GM18870 (cell line): Measurements from ENCODE around the gene CACNA1G.

ENCODE experiments used
- ATAC-seq: cut with Tn5 transposase; IDR thresholded peaks from one replicate; pipeline ENCODE4 v1.9.1; 2021; ENCODE audit warnings: moderate library complexity; ENCODE audit not compliant: unreplicated experiment

CACNA1G gene

DNA sequence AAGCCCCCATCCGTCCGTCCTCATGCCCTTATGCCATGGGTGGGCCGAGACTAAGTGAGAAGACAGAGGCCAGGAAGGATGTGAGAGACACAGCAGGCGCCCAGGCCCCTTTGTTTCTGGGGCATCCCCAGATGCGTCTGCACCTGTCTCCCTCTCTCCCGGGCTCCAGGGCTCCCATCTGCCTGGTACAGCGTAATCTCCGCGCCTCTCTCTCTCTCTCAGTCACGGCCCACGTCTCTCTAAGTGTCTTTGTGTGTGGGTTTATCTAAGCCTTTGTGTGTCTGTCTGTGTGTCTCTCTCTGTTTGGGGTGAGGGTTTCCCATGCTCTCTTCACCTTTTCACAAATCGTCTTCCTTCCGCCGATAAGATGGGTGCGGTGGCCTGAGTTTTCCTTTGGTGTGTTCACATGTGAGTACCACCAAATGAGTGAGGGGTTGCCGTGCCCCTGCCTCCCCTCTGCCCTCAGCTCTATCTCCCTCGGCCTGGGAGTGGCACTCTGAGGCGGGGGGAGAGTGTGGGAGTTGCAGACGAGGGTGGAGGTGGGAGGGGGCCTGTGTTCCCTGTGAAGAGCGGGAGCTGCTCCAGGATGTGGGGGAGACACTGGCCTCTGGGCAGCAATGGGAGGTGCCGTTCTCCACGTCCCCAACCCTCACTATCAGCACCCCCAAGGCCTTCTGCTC lies 48.3 kb downstream of the CACNA1G start:
- ATAC-seq = no peak

DNA sequence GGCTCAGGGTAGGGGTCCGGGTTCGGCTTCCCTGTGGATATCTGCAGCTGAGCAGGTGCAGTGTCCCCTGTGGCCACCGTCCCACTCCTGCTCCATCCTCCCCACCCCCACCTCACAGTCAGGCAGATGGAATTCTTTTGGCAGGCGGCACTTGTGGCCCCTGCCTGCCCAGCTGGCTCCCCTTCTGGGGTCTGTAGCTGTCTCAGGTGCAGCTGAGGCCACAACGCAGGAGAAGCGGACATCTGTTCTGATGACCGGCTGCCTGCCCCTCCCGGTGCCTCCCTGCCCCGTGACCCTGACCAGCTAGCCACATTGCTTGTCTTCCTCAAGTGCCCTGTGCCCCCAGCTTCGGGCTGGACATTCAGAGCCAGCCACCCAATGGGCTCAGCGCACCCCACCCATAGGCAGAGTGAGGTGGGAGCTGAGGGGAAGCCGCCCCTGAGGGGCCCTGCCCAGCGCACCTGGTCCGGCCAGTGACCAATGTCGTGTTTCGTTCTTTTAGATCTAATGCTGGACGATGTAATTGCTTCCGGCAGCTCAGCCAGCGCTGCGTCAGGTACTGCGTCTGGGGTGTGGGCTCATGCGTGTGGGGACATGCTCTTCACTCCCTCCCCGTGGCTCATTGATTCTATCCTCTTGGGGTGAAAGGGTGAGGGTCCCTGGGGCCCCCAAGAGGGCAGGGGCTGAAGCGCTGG lies 49.0 kb downstream of the CACNA1G start:
- no peak for ATAC-seq

DNA sequence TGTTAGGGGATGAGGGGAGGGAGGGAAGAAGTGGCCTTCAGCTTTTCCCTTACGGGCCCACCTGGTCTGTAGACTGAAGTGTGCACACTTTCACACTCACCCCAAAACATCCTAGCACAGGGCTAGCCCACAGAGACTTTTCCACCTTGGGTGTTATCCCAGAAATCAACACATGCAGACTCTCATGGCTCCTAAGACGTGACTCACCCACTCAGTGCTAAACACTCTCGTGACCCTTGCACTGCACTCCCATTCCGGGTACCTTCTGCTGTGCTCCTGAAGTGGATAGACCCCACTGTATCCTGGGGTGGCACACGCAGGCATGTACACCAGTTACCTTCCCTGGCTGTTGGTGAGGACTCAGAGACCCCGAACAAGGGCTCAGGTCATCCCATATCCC lies 51.1 kb downstream of the CACNA1G start:
- no peak for ATAC-seq

DNA sequence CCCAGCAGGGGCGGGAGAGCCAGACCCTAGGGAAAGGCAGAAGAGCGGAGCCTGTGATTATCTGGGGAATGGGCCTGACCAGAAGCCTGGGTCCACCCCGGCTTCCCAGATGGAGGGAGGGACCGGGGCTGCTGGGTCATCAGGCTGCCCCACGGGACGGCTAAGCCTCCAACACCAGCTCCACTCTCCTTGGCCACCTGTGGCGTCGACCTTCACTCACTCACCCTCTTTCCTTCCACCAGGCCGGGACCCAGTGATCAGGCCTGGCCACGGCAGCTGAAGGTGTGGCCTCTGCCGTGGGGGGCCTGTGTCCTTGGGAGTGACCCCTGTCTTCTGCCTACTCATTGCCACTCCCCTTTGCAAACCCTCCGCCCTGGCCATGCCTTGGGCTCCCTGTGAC lies 51.8 kb downstream of the CACNA1G start:
- ATAC-seq = no peak

DNA sequence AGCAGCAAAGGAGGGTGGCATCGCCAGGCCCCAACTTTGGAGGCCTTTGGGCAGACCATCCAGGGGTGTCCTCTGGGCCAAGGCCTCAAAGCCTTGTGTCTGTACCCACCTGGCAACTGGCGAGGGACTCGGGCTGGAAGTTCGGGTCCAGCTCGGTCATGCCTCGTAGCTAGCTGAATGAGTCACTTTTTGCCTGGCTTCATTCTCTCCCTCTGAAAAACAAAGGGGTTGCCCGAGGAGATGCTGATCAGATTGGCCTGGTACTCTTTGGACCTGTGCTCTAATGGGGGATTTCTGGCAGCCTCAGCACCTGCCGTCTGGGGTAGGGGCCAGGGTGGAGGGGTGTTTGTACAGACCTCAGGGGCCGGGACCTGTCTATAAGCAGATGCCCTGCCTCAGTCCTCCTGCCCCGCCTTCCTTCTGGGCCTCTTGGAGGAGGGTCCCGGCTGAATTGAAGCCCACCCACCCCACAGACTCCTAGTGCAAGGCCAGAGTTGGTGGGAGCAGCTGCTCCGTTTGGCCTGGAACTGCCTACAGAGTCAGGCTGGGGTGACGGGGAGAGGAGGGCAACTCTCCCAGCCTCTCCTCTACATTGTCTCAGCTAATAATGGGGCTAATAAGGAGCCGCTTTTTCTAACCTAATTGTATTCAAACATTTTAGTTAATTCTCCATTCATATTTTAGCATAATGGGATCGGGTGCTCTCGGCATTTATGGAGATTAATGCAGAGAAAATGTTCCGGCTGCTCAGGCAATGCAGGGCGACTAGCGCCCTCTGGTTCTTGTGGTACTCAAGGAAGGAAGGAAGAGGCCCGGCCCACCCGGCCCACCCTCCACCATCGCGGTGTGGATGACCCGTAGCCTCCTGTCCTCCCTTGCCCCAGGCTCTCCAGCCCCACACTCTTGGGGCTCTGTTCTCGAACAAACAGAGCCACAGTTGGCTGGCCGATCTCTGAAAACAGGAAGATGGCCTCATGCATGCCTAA lies 52.8 kb downstream of the CACNA1G start:
- no peak for ATAC-seq

DNA sequence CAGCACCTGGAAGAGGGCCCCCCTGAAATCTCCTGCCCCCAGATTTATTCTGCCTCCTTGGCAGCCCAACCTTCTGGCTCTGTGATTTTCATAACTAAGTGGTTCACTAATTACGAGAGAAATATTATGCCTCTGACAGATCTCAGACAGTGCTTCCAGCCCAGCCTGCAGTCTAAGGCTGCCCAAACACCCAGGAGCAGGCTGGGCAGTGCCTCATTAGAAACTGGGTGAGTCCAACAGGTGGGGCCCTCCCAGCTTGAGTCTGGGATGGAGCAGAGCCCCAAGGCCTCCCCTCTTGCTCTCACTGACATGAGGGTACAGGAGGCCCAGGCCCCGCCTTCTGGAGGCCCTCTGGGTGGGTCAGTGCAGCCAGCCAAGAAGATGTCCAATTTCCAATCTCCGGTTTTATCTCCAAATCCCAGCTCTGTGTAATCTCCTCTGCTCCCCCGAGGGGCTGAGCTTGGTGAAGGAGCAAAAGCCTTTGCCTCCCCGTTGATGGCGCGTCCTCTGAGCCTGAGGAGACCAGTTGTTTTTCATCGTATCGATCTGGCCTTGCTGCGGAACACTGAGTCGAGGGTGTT lies 54.0 kb downstream of the CACNA1G start:
- ATAC-seq = no peak

DNA sequence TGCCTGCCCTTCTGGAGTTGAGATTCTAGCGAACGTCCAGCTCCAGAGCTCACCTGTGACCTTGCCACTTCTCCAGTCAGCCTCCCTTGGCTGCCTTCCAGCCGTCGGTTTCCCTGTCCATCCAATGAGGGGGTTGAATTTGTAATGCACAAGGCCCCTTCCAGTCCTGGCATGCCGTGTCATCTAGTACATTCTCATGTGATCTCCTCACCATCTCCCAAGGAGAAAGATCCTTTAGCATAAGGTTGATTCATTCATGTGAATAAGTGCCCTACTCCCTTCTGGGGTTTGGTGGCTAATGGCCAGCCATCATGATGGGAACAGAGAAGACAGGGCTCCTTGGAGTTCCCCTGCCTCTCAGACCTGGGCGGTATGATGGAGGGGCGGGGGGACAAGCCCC lies 55.3 kb downstream of the CACNA1G start:
- ATAC-seq = no peak

DNA sequence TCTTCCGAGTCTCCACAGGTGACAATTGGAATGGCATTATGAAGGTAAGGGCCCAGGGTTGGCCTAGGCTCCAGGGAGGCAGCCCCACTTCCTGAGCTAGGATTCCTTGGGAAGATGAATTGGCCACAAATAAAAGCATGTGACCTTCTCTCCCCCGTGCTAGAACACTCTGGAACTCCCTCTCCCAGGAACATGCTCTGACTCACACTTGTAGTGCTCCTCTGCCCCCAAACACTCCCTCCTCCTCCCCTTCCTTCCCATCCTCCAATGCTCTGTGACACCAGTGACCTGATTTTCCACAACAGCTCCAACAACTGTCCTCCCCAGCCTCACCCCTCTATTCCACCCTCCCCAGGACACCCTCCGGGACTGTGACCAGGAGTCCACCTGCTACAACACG lies 57.8 kb downstream of the CACNA1G start:
- ATAC-seq = no peak

DNA sequence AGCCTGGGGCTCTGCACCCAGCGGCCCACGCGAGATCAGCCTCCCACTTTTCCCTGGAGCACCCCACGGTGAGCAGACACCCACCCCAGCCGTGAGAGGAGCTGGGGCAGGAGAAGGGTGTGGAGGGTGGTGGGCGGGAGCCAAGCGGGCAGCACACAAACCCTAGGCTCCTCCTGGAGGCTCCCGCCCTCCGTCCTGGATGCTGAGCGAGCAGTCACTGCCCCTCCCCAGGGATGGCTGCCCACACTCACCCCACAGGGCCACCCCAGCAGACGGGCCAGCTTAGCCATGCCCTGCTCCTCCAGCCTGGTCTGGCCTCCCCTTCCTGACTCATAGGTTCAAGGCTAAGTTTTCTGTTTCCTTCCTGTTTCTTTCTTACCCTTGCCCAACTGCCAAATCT lies 58.4 kb downstream of the CACNA1G start:
- ATAC-seq = no peak

DNA sequence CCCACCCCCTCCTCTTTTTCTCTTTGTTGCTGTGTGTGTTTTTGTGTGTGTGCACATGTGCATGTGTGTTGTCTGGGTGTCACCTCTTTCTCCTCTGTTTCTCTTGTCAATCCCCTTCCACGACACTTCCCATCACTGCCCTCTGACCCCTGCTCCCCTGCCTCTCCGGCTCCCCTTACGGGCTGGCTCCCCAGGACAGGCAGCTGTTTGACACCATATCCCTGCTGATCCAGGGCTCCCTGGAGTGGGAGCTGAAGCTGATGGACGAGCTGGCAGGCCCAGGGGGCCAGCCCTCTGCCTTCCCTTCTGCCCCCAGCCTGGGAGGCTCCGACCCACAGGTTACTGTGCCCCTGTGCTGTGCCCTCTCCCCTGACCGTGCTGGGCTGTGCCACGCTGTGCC lies 59.0 kb downstream of the CACNA1G start:
- no peak for ATAC-seq

DNA sequence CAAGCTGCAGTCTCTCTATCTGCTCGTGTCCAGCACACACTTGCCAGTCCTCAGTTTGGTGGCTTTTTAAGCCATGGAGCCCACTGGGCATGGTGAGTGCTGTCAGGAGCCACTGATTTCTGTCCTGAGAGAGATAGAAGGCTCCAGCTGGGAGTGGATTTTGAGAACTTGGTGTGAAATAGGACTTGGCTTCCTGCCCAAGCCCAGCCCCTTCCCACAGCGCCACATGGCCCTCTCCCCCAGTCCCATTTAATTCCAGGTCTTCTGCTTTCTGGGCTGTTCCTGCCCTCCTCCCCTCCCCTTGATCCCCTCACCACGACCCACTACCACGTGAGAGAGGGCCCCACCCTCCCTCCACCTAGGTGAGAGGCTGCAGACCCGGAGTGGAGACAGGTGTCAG lies 59.7 kb downstream of the CACNA1G start:
- no peak for ATAC-seq

DNA sequence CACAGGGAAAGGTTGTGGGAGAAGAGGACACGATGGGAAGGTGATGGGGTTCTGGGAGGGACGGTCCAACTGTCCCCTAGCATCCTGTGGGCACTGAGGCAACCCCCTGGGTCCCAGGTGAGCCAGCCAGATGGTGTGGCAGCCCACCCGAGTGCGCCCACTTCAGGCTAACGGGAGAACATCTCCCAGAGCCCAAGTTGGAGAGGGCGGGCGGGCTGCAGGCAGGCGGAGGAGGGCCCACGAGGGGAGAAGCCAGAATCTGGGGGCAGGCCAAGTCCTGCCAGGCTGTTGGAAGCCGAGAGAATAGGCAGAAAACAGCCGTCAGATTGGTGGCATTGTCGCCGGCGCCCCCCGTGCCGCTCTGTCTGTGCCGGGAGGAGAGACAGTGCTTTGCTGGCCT lies 60.3 kb downstream of the CACNA1G start:
- ATAC-seq = no peak

DNA sequence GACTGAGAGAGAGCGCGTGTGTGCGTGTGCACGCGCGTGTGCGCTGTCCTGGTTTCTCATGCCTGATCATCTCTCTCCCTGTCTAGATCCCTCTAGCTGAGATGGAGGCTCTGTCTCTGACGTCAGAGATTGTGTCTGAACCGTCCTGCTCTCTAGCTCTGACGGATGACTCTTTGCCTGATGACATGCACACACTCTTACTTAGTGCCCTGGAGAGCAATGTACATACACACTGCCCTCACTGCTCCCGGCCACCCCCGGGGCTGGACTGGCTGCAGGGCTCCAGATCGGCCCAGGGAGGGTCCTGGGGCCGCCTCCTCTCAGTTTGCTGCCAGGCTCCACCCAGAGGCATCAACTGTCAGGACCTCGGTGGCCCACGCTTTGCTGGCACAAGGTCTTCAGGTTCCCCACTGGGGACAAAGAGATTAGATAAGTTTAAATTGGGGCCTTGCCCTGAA lies 61.1 kb downstream of the CACNA1G start:
- ATAC-seq = no peak

DNA sequence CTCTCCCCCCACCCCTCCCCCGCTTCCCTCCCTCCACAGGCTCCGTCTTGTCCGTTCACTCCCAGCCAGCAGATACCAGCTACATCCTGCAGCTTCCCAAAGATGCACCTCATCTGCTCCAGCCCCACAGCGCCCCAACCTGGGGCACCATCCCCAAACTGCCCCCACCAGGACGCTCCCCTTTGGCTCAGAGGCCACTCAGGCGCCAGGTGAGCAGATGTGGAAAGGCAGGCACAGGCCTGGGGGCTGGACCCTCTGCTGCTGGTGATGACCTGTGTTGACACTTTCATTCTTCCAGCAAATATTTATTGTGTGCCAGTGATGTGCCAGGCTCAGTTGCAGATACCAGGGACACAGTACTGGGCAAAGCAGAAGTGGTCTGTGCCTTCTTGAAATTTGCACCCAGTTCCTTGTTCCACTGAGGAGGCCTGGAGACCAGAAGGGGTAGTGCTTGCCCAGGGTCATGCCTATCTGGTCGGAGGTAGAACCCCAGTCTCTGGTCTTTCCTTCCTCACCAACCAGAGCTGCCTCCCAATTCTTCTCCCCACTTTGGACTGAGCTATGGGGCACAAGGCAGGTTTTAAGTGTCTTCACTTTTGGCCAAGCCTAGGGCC lies 63.9 kb downstream of the CACNA1G start:
- no peak for ATAC-seq

DNA sequence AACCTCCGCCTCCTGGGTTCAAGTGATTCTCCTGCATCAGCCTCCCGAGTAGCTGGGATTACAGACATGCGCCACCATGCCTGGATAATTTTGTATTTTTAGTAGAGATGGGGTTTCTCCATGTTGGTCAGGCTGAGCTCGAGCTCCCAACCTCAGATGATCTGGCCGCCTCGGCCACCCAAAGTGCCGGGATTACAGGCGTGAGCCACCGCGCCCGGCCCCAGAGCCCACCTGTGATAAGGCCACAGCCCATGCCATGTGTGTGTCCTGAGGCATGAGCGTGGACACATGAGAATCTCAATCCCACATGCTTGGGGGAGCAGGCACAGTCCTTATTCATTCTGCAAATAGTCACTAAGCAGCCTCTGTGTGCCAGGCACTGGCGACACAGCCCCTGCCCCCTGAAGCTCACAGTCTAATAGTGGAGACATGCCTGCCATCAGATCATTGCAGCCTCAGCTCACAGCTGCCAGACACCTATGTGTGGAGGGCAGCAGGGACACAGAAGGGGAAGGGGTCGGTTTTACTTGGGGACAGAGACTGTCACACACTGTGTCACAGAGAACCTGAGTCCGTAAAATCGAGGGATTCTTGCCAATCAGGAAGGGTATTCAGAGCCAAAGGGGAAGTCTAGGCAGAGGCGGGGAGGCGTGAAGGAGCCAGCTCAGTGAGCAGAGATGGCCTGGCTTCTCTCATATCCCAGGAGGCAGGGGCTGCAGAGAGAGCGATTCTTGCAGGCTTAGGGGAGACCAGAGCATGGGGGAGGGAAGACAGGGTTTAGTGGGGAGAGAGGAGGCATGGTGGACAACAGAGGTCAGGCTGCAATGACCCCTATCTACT lies 64.7 kb downstream of the CACNA1G start:
- ATAC-seq = no peak

DNA sequence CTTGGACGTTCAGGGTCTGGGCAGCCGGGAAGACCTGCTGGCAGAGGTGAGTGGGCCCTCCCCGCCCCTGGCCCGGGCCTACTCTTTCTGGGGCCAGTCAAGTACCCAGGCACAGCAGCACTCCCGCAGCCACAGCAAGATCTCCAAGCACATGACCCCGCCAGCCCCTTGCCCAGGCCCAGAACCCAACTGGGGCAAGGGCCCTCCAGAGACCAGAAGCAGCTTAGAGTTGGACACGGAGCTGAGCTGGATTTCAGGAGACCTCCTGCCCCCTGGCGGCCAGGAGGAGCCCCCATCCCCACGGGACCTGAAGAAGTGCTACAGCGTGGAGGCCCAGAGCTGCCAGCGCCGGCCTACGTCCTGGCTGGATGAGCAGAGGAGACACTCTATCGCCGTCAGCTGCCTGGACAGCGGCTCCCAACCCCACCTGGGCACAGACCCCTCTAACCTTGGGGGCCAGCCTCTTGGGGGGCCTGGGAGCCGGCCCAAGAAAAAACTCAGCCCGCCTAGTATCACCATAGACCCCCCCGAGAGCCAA lies 65.6 kb downstream of the CACNA1G start:
- ATAC-seq = no peak

DNA sequence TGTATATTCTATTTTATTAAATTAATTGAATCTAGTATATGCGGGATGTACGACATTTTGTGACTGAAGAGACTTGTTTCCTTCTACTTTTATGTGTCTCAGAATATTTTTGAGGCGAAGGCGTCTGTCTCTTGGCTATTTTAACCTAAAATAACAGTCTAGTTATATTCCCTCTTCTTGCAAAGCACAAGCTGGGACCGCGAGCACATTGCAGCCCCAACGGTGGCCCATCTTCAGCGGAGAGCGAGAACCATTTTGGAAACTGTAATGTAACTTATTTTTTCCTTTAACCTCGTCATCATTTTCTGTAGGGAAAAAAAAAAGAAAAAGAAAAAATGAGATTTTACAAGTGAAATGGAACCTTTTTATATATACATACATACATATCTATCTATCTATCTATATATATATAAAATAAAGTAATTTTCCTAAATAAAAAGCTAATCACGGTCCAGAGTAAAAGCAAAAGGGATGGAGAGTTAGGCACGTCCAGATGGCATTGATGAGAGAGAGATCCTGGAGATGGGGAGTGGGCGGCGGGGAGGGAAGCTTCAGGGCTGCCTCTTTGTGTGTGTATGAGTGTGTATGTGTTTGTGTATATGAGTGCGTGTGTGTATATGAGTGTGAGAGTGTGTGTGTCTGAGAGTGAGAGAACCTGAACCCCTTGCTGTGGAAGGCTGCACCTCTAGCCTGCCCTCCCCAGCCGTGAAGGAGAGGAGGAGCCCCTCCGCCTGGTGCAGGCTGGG lies 66.7 kb downstream of the CACNA1G start:
- ATAC-seq = no peak

DNA sequence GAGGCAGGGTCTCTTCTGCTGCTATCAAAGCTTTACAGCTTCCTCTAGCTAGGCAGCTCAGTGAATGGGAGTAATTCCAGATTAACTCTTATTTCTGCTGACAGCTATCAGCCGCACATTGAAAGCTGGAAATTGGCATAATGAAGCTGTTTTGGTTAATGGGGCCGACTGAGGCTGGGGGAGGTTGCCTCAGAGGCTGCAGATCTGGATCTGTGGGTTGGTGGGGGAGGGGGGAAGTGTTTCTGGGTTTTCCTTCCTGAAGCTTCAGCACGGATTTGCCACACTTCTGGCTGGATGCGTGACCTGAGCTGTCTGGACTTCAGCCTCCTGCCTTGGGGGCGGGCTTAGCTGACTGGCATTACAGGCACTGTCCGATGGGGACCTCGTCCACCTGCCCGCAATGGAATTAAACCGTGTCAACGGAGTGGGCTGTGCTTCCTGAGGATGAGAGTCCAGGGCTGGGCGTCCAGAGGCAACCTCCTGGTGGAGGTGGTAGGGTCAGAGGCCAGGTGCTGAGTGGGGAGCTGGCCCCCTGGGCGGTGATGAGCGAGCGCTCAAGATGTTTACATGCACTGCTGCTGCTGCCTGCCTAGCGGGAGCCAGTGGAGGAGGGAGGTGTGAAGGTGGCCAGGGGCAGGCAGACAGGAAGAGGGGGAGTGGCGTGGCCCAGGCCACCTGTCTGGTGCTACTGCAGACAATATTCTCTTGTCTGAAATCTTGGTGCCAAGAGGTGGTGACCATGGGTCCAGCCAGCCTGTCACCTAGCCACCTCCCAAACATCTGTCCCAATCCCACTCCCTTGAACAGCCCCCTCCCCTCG lies 67.5 kb downstream of the CACNA1G start:
- no peak for ATAC-seq
